Measurements from ENCODE around the gene C14orf39. TPM values are rescaled to one million over a fixed set of nuclear protein-coding genes. Genes with fewer than 3 reads are reported as not detected.

C14orf39 gene
- total RNA-seq, 1 experiment from 2014 or later = 2.5 TPM

DNA sequence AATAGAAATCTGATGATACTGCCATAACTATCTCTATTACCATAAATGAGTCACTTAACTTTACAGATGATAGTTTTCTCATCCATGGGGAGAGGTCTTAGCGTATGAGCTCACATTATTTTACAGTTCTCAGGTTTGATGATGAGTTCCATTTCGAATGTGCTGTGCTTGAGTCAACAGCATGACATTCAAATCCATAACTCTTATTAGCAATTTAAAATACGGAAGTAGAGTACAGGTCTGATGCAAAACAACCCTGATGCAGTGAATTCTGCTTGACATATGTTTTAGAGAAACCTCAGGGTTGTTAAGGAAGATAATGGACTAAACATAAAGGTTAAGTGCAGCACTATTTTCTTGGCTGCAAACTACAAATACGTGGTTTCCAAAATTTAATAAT is 30.0 kb downstream of the C14orf39 start:
- no peak overlapping the region for H3K4me3 Mint-ChIP-seq
- H3K4me1 Mint-ChIP-seq = 0 out of 2 replicates have a peak, but pooled peaks cover 4% of the 10 kb centered on the region
- TF ChIP-seq SOX15 (CRISPR knock-in tag; IDR thresholded peaks at IDR 0.05) (no peak), ZNF281 (CRISPR knock-in tag; IDR thresholded peaks at IDR 0.05) (no peak), ATF1 (CRISPR knock-in tag; IDR thresholded peaks at IDR 0.05) (no peak), FOXJ3 (CRISPR knock-in tag; IDR thresholded peaks at IDR 0.05; ENCODE audit: borderline replicate concordance) (no peak), HMGA2 (CRISPR knock-in tag; IDR thresholded peaks at IDR 0.05) (no peak), E2F5 (CRISPR knock-in tag; IDR thresholded peaks at IDR 0.05) (no peak), TEAD1 (CRISPR knock-in tag; IDR thresholded peaks at IDR 0.05) (no peak), ZNF671 (CRISPR knock-in tag; IDR thresholded peaks at IDR 0.05) (no peak), SP1 (CRISPR knock-in tag; conservative IDR thresholded peaks at IDR 0.05) (no peak), CTCF (IDR thresholded peaks at IDR 0.05) (no peak), PREB (CRISPR knock-in tag; IDR thresholded peaks at IDR 0.05; ENCODE audit: borderline replicate concordance) (no peak), OVOL2 (CRISPR knock-in tag; IDR thresholded peaks at IDR 0.05; ENCODE audit: borderline replicate concordance) (no peak)
- TF ChIP-seq, protein P1, sequence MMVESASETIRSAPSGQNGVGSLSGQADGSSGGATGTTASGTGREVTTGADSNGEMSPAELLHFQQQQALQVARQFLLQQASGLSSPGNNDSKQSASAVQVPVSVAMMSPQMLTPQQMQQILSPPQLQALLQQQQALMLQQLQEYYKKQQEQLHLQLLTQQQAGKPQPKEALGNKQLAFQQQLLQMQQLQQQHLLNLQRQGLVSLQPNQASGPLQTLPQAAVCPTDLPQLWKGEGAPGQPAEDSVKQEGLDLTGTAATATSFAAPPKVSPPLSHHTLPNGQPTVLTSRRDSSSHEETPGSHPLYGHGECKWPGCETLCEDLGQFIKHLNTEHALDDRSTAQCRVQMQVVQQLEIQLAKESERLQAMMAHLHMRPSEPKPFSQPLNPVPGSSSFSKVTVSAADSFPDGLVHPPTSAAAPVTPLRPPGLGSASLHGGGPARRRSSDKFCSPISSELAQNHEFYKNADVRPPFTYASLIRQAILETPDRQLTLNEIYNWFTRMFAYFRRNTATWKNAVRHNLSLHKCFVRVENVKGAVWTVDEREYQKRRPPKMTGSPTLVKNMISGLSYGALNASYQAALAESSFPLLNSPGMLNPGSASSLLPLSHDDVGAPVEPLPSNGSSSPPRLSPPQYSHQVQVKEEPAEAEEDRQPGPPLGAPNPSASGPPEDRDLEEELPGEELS (CRISPR knock-in tag; IDR thresholded peaks at IDR 0.05) = no peak
- DNase-seq (ENCODE audit: low spot score) (no peak), ATAC-seq (no peak)
- ChIA-PET POLR2A (no interaction called here), CTCF (interaction anchor here (1.7 kb wide), 1 partner anchor 124 kb away, joined by 4 read pairs; no protein-coding TSS in a partner anchor)
- H3K9me3 Mint-ChIP-seq = peaks cover 1% of the 10 kb centered on the region; the same call in 1 of the 2 replicates
- no peaks in the 10 kb centered on the region for H3K36me3 Mint-ChIP-seq
- no peak overlapping the region for H3K27ac Mint-ChIP-seq
- H3K27me3 Mint-ChIP-seq (ENCODE audit: low read depth) = no peaks in the 10 kb centered on the region

DNA sequence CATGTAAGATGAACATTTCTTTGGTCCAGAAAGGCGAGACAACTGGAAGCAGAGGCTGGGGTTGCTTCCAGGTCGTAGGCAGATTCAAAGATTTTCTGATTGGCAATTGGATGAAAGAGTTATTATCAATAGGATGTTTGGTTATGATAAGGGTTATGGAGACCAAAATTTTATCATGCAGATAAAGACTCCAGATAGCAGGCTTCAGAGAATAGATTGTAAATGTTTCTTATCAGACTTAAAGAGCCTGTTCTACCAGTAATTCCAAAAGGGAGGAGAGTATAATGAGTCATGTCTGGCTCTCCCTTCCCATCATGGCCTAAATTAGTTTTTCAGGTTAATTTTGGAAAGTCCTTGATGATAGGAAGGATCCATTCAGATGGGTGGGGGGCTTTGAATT is 55.6 kb downstream of the C14orf39 start:
- CTCF ChIA-PET = interaction anchor here (1.7 kb wide), 1 partner anchor 98 kb away, joined by 6 read pairs; no protein-coding TSS in a partner anchor
- H3K4me1 Mint-ChIP-seq = no peaks in the 10 kb centered on the region
- no peak overlapping the region for H3K27ac Mint-ChIP-seq
- peaks cover 4% of the 10 kb centered on the region; the same call in 1 of the 2 replicates for H3K27me3 Mint-ChIP-seq (ENCODE audit: low read depth)
- H3K36me3 Mint-ChIP-seq = peaks cover 25% of the 10 kb centered on the region
- ATAC-seq = no peak
- DNase-seq (ENCODE audit: low spot score) = no peak
- peaks cover 36% of the 10 kb centered on the region for H3K9me3 Mint-ChIP-seq
- H3K4me3 Mint-ChIP-seq = no peak overlapping the region
- POLR2A ChIA-PET = no interaction called here
- TF ChIP-seq, protein P2, sequence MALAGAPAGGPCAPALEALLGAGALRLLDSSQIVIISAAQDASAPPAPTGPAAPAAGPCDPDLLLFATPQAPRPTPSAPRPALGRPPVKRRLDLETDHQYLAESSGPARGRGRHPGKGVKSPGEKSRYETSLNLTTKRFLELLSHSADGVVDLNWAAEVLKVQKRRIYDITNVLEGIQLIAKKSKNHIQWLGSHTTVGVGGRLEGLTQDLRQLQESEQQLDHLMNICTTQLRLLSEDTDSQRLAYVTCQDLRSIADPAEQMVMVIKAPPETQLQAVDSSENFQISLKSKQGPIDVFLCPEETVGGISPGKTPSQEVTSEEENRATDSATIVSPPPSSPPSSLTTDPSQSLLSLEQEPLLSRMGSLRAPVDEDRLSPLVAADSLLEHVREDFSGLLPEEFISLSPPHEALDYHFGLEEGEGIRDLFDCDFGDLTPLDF (CRISPR knock-in tag; IDR thresholded peaks at IDR 0.05) = no peak
- TF ChIP-seq TEAD1 (CRISPR knock-in tag; IDR thresholded peaks at IDR 0.05) (no peak), ZNF425 (CRISPR knock-in tag; conservative IDR thresholded peaks at IDR 0.05) (no peak), PRDM15 (CRISPR knock-in tag; IDR thresholded peaks at IDR 0.05) (no peak)
- TF ChIP-seq, protein P3, sequence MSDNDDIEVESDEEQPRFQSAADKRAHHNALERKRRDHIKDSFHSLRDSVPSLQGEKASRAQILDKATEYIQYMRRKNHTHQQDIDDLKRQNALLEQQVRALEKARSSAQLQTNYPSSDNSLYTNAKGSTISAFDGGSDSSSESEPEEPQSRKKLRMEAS (CRISPR knock-in tag; IDR thresholded peaks at IDR 0.05) = no peak
- TF ChIP-seq, protein P4, sequence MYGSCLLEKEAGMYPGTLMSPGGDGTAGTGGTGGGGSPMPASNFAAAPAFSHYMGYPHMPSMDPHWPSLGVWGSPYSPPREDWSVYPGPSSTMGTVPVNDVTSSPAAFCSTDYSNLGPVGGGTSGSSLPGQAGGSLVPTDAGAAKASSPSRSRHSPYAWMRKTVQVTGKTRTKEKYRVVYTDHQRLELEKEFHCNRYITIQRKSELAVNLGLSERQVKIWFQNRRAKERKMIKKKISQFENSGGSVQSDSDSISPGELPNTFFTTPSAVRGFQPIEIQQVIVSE (CRISPR knock-in tag; IDR thresholded peaks at IDR 0.05; ENCODE audit: borderline replicate concordance) = no peak

All from WTC11 (cell line).